Stimulated activated CD4-positive, alpha-beta T cell treated with anti-CD3 and anti-CD28 coated beads, Interleukin-4, amount 100 ng/mL, for 4 hours (primary cell): ENCODE measurements around the gene ADAMTSL1.

ENCODE experiments used
- DNase-seq, 2 experiments: peaks; one replicate each; pipeline ENCODE4 v3.0.0-alpha.2; 2020

Gene ADAMTSL1

GRCh38 chr9:18473652-18474279, at the start of gene ADAMTSL1:
Gene ADAMTSL1 (plus strand): TSS chr9:18474153. CDS start chr9:18474233, 80 bp downstream.
- no peak for DNase-seq

- no peak for DNase-seq
Measured at GRCh38 chr9:18427691-18428090, 46.3 kb upstream of the ADAMTSL1 start.

- DNase-seq = no peak
Measured at GRCh38 chr9:18428661-18429060, 45.3 kb upstream of the ADAMTSL1 start.

- no peak for DNase-seq
Measured at GRCh38 chr9:18429070-18429469, 44.9 kb upstream of the ADAMTSL1 start.

GRCh38 chr9:18433620-18434019, 40.3 kb upstream of the ADAMTSL1 start:
- no peak for DNase-seq

- no peak for DNase-seq
Measured at GRCh38 chr9:18437315-18438201, 36.4 kb upstream of the ADAMTSL1 start.

- DNase-seq = no peak
Measured at GRCh38 chr9:18438300-18438925, 35.5 kb upstream of the ADAMTSL1 start.

- DNase-seq = no peak
Measured at GRCh38 chr9:18438951-18439350, 35.0 kb upstream of the ADAMTSL1 start.

- no peak for DNase-seq
Measured at GRCh38 chr9:18441261-18441660, 32.7 kb upstream of the ADAMTSL1 start.

GRCh38 chr9:18442629-18443491, 31.1 kb upstream of the ADAMTSL1 start:
- DNase-seq = peak; percentile 7 to 32

GRCh38 chr9:18447131-18447530, 26.8 kb upstream of the ADAMTSL1 start:
- DNase-seq = no peak

- no peak for DNase-seq
Measured at GRCh38 chr9:18447541-18447940, 26.4 kb upstream of the ADAMTSL1 start.

GRCh38 chr9:18448101-18448500, 25.9 kb upstream of the ADAMTSL1 start:
- DNase-seq = no peak

- no peak for DNase-seq
Measured at GRCh38 chr9:18451406-18451805, 22.5 kb upstream of the ADAMTSL1 start.

GRCh38 chr9:18452276-18452675, 21.7 kb upstream of the ADAMTSL1 start:
- DNase-seq = no peak

- DNase-seq = no peak
Measured at GRCh38 chr9:18456624-18457237, 17.2 kb upstream of the ADAMTSL1 start.

- DNase-seq = no peak
Measured at GRCh38 chr9:18457510-18457909, 16.4 kb upstream of the ADAMTSL1 start.

- no peak for DNase-seq
Measured at GRCh38 chr9:18459962-18460584, 13.9 kb upstream of the ADAMTSL1 start.

- no peak for DNase-seq
Measured at GRCh38 chr9:18461496-18461895, 12.5 kb upstream of the ADAMTSL1 start.

- DNase-seq = no peak
Measured at GRCh38 chr9:18463991-18464390, 10.0 kb upstream of the ADAMTSL1 start.

GRCh38 chr9:18466101-18466500, 7.9 kb upstream of the ADAMTSL1 start:
- DNase-seq = no peak

GRCh38 chr9:18467696-18468095, 6.3 kb upstream of the ADAMTSL1 start:
- DNase-seq = no peak
